Right renal pelvis (tissue), 4 donors: ENCODE results near the gene SPAG6. TPM values are rescaled to one million over a fixed set of nuclear protein-coding genes. Genes with fewer than 3 reads are reported as not detected.
"Not testable (repeated sequence)": the region's sequence is repeated elsewhere in the genome, so short reads cannot be mapped to it uniquely, and the experiment has no call there.

Source experiments
- DNase-seq, 4 donors: peaks; one replicate each; pipeline ENCODE4 v3.0.0-alpha.2; 2013; ENCODE audit warnings: low read depth in 4 of 4, low spot score in 3 of 4, missing footprints in 1 of 4
- polyA plus RNA-seq, 4 donors: library from polyadenylated mRNA; unstranded; fragments of 120-200 nt; gene quantifications; one replicate each; pipeline ENCODE4 v1.2.1, GENCODE V29; 2013; ENCODE audit not compliant: insufficient read length in 4 of 4

SPAG6 gene
- 1 to 10 TPM in 1 of 4 donors, under 1 TPM in 3; 0.79 to 1.2 (median 0.89) TPM for polyA plus RNA-seq

DNA sequence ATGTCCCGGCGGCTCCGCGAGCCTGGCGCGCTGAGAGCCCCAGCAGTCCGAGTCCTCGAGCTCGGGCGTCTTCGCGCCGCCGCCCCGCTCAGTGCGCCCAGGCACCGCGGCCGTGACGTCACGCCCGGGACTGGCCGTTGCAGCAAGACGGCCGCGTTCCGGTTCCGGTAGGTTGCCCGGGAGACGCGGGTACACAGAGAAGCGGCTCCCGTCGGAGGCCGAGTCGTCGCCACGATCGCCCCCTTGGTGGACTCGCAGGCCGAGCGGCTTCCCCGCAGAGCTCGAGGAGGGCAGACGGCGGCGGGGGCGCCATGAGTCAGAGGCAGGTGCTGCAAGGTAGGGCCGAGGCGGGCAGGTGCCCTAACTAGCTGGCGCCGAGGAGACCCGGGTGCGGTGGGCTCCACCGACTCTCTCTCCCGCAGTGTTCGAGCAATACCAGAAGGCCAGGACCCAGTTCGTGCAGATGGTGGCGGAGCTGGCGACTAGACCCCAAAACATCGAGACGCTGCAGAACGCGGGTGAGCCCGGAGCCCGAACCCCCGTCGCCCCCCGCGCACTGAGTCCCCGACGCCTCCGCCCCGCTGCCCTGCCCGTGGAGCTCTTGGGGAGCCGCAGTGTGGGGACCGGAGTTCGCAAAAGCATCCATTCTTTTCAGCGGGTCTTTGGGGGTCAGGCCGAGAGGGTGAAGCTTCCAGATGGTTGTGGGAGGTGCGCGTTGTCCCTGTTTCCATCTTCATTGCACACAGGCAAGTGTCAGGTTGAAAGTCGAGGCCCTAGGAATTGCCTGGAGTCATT, at the start of gene SPAG6:
TSS of gene SPAG6 (plus strand) at position 196 of the 795 bp plus-strand sequence. CDS start at position 312, 116 bp downstream.
- DNase-seq = no peak

- no peak for DNase-seq
These were observed 44.1 kb upstream of the SPAG6 start for GRCh38 chr10:22301193-22301592.

DNA sequence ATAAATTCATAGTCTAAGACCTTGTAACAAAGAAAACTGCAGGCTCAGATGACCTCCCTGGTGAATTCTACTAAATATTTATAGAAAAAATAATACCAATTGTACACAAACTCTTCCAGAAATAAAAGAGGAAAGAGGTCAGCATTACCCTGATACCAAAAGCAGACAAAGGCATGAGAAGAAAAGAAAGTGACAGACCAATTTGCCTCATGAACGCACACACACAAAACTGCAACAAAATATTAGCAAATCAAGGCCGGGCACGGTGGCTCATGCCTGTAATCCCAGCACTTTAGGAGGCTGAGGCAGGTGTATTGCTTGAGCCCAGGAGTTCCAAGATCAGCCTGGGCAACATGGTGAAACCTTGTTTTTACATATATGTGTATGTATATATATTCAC, 41.8 kb upstream of the SPAG6 start:
- DNase-seq = no peak

DNA sequence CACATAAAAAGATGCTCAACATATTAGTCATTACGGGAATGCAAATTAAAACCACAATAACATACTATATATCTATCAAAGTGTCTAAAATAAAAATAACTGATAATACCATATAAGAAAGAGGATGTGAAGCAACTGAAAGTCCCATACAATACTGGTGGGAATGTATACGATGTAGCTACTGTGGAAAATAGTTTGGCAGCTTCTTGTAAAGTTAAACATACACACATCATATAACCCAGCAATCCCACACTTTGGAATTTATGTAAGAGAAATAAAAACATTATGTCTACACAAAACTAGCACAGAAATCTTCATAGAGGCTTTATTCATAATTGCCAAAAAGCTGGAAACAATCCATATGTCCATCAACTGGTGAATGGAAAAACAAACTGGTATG, 39.6 kb upstream of the SPAG6 start:
- no peak for DNase-seq

DNA sequence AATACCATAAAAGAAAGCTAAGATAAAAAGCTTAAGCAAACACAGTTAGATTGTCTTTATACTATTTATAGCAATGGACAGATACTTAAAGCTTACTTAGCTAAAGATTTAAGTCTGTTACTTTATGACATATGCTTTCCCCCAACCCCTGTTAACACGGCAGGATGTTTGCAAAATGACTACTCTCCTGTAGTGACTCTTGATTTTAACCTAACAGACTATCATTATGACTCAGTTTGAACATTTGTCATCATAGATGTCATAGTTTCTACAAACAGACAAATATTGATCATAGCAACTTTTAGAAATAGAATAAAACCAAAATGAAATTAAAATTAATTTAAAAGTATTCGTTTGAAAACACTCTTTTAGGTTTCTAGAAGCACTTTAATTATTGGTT, 36.9 kb upstream of the SPAG6 start:
- no peak for DNase-seq

GRCh38 chr10:22309180-22310000, 35.9 kb upstream of the SPAG6 start:
- no peak for DNase-seq

GRCh38 chr10:22310012-22310411, 35.3 kb upstream of the SPAG6 start:
- DNase-seq = not testable (repeated sequence)

DNA sequence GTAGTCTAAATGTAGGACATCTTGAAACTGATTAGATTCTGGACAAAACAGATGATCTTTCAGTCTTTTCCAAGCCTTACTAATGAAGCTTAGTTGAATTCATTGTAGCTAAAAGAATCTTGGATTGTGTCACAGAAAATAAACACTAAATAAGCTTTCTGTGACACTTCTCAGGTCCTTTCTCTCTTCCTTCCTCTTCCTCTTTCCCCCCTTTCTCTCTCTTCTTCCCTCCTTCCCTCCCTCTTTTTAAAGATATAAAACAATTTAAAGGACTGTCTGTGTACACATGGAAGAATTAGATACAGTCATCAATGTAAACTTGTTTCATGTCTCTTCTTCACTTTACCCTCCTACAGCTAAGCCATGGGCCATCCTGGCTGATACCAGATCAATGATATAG, 34.4 kb upstream of the SPAG6 start:
- DNase-seq = no peak

DNA sequence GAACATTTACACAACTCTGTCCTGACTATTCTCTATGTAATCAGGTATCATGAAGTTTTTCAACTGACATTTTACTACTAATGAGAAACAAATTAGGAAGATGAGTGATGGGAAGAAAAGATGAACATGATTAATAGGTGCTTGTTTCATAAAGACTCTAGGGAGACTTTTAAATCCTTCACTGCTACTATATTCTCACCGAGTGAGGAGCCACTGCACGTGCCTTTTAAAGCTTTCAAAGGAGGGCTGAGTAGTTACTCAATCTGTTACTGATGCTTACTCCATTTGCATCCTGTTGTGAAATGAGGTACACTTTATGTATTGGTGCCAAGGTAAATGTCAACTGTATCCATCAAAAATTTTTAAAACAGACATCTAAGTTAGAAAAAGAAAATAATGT, 30.4 kb upstream of the SPAG6 start:
- DNase-seq = no peak

DNA sequence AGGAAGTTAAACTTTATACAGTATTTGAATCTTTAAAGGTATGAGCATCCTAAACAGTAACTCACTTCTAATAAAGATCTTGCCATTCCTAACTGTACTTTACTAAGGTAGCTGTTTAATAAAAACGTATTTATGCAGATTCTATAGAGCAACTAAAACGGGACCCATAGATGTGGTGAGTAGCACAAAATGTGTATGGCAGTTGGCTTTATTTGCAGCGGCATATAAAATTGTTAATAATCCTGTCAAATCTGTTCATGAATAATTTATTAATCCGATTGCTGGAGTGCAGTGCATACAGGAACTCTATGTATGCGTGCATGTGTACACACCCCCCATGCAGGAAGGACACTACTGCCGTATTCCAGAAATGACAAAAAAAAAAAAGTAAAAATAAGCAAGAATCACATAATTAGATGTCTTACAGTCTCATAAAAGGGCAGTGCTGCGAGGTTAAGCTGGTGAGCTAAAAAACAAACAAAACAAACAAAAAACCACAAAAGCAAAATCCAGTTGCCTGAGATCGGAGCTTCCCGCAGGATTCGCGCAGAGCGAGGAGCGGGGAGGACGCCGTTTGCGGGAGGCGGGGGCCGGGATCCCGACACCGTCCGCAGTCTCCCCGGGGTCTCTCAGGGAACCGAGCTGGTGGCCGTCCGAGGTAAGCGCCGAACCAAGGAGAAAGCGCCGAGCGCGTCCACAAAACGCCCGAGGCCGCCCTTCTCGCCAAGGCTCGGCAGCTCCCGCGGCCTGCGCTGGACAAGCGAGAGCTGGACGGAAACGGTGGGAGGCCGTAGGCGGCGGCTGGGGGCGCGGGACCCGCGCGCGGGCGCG, 29.6 kb upstream of the SPAG6 start:
- peak in 1 of 4 donors; percentile 67 for DNase-seq

DNA sequence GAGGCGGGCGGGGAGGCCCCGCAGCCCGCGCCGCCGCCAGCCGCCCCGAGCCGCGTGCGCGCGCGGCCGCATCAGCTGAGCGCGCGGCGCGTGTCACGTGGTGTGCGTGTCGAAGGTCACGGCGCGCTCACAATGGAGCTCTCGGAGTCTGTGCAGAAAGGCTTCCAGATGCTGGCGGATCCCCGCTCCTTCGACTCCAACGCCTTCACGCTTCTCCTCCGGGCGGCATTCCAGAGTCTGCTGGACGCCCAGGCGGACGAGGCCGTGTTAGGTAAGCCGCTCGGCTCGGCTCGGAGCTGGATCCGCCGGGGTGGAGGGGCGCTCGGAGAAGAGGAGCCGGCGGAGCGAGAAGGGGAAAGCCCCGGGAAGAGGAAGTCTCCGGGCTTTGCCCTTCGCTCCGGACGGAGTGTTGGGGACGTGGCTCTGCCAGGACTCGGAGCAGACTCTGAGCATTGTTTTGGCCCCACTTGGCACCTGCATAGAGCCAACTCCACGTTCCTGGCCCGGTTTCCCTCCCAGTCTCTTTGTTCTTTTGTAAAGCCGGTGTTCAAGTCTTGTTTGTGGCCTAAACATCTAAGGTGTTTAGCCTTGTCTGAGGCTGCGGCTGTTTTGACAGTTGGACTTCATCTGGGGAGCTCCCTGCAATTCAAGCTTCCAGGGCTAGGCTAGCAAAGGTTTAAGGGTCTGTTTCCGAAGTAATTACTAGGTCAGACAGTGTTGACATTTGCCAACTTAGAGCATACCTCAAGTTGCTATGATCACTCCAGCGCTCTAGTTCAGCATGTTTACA, 28.8 kb upstream of the SPAG6 start, which contains the start of gene COMMD3:
TSS of gene COMMD3 (plus strand) at position 103 of the 790 bp plus-strand sequence. CDS start at position 133, 30 bp downstream.
- peak in 2 of 4 donors; percentile 88 to 89 for DNase-seq

DNA sequence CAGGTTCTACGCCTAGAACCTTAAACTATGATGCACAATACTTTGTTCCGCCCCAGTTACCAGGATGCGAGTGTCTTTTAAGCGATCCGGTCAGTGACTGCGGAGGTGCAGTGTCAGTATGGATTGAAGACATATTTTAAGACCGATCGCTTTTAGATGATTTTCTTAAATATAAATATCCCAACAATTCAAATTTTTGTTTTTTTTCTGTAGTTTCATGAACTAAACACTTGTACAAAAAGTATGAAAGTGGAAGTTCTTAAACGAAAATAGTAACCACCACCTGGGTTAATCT, 28.3 kb upstream of the SPAG6 start:
- no peak for DNase-seq

DNA sequence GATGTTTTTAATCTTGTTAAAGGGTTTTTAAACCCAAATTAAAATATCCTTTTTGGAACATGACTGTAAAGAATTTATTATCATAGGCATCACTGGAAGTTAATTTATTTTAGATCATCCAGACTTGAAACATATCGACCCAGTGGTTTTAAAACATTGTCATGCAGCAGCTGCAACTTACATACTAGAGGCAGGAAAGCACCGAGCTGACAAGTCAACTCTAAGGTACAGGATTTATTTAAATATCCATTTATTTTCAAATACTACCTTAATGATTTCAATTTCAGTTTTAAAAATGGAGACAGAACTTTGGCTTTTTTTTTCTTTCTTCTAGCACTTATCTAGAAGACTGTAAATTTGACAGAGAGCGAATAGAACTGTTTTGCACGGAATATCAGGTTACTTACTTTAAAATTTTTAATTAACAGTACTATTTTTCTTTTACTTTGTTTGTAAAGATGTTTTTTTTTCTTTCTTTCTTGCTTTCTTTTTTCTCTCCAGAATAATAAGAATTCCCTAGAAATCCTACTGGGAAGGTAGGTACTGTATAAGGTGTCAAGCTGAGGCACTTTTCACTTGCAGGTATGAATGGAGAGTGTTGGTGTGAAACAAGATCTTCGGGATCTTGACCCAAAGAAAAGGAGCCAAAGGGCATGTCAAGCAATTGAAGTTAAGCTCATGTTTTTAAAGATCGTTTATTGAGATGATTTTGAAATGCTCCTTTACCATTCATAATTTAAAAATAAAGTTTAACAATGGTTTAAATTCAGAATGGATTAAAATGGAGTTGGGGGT, 27.3 kb upstream of the SPAG6 start:
- no peak for DNase-seq

GRCh38 chr10:22318772-22319171, 26.5 kb upstream of the SPAG6 start:
- no peak for DNase-seq

DNA sequence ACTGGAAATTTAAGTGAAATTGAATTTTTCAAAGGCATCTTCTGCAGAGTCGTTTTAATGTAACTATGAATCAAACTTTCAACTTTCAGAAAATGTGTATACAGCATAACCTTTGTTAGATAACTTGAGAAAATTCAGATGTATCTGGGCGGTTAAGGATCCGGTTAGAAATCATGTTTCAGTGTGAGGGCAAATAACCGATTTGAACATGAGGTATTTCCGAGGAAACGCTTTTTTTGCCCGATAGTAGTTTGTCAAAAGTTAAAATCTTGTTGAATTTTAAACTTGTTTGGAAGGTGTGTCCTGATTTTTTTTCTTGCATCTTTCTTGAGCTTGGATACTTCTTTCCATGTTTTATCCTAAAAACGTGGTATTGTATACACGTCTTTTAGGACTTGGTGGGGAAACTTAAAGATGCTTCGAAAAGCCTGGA, 25.7 kb upstream of the SPAG6 start:
- DNase-seq = no peak

GRCh38 chr10:22319980-22320558, 25.2 kb upstream of the SPAG6 start:
- no peak for DNase-seq

DNA sequence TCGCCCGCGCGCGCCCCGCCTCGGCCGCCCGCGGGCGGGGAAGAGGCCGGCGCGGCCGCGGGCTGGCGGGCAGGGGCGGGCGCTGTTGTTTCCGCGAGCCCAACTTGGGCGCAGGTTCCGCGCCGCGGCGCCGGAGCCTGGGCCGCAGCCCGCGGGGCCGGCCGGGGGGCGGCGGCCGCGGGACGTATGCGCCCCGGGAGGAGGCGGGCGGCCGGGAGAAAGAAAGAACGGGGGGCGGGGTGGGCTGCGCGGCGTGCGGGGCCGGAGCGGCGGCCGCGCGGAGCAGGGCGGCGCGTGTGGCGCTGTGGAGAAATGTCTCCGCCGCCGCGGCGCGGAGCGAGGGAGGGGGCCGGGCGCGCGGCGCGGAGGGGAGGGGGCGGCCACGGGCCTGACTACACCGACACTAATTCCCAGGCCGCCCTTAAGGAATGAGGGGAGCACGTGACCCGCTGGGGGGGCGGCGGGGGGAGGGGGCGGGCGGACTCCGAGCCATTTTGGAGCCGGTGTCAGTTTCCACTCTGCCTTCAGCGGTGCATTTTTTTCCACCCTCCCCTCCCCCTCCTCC, 24.6 kb upstream of the SPAG6 start, which contains the start of gene BMI1:
TSS of gene BMI1 (plus strand) at position 509 of the 565 bp plus-strand sequence. CDS start 5,351 bp downstream, outside the sequence.
- no peak for DNase-seq

DNA sequence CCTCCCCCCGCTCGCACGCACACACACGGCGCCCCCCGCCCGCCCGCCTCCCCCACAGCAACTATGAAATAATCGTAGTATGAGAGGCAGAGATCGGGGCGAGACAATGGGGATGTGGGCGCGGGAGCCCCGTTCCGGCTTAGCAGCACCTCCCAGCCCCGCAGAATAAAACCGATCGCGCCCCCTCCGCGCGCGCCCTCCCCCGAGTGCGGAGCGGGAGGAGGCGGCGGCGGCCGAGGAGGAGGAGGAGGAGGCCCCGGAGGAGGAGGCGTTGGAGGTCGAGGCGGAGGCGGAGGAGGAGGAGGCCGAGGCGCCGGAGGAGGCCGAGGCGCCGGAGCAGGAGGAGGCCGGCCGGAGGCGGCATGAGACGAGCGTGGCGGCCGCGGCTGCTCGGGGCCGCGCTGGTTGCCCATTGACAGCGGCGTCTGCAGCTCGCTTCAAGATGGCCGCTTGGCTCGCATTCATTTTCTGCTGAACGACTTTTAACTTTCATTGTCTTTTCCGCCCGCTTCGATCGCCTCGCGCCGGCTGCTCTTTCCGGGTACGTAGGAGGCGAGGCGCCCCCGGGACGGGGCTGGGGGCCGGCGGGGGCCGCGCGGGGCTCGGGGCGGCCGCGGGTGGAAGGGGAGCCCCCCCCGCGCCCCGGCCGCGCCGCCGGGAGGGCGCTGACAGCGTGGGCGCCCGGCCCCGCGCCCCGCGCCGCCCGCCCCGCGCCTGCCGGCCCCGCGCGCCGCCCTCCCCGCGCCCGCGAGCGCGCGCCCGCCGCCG, 24.0 kb upstream of the SPAG6 start:
- DNase-seq = no peak
